A673 (cell line): ENCODE results near the gene FA2H. TPM values are rescaled to one million over a fixed set of nuclear protein-coding genes. Genes with fewer than 3 reads are reported as not detected.

Source experiments
- BruUV-seq: library from RNA; stranded (reverse); fragments of 400-500 nt; replicated peaks from 2 replicates; lab custom pipeline; 2021; lab: Mats Ljungman, UMichigan
- CTCF ChIA-PET: fragments of 300-600 bp; sonication (Branson Sonifier 250); formaldehyde crosslinking; loops from one replicate; lab custom pipeline; 2022; ENCODE audit warnings: antibody characterized with exemption; lab: Charles Lee
- POLR2A ChIA-PET: fragments of 300-600 bp; sonication (Branson Sonifier 250); formaldehyde crosslinking; loops from one replicate; lab custom pipeline; 2022; ENCODE audit warnings: antibody characterized with exemption; ENCODE audit not compliant: low non-redundant PET; lab: Charles Lee
- DNase-seq: peaks from one replicate; pipeline ENCODE4 v3.0.0-alpha.2; 2015; ENCODE audit warnings: low spot score
- H3K27ac ChIP-seq: fragments of 200-600 bp; sonication (generic); 2 replicates; pipeline ENCODE4 v1.5.1; 2016; ENCODE audit warnings: mixed run types, low read depth, mild to moderate bottlenecking, mixed read lengths, antibody characterized with exemption, low read length; ENCODE audit not compliant: poor library complexity, severe bottlenecking
- H3K27me3 ChIP-seq: fragments of 200-600 bp; sonication (generic); replicated peaks from 2 replicates; pipeline ENCODE4 v1.6.1; 2017; ENCODE audit warnings: mixed run types, low read depth, mild to moderate bottlenecking, mixed read lengths, antibody characterized with exemption, low read length; ENCODE audit not compliant: insufficient read depth, poor library complexity
- H3K36me3 ChIP-seq: fragments of 200-600 bp; sonication (generic); 2 replicates; pipeline ENCODE4 v1.6.1; 2016; ENCODE audit warnings: mixed run types, mild to moderate bottlenecking, mixed read lengths, antibody characterized with exemption, low read length; ENCODE audit not compliant: insufficient read depth, poor library complexity, severe bottlenecking
- H3K4me1 ChIP-seq: fragments of 200-600 bp; sonication (generic); 2 replicates; pipeline ENCODE4 v1.6.1; 2017; ENCODE audit warnings: mixed run types, mild to moderate bottlenecking, mixed read lengths, antibody characterized with exemption, low read length; ENCODE audit not compliant: insufficient read depth, poor library complexity, severe bottlenecking
- H3K4me3 ChIP-seq: fragments of 200-600 bp; sonication (generic); 2 replicates; pipeline ENCODE4 v1.5.1; 2016; ENCODE audit warnings: low read depth, mixed run types, mild to moderate bottlenecking, mixed read lengths, low read length; ENCODE audit not compliant: poor library complexity, severe bottlenecking
- H3K9me3 ChIP-seq: fragments of 200-600 bp; sonication (generic); 2 replicates; pipeline ENCODE4 v1.6.1; 2016; ENCODE audit warnings: mixed run types, low read depth, mild to moderate bottlenecking, mixed read lengths, antibody characterized with exemption, low read length; ENCODE audit not compliant: poor library complexity, severe bottlenecking
- CTCF ChIP-seq: fragments of 300-800, 200-600 bp; sonication (generic); conservative IDR thresholded peaks from 2 replicates; pipeline ENCODE4 v1.5.1; 2017; ENCODE audit warnings: low read depth, mild to moderate bottlenecking, antibody characterized with exemption, low read length, moderate library complexity, mixed read lengths
- EZH2 ChIP-seq: fragments of 200-600 bp; sonication (generic); IDR thresholded peaks from 2 replicates; pipeline ENCODE4 v1.6.1; 2017; ENCODE audit warnings: borderline replicate concordance, low read depth, mild to moderate bottlenecking, mixed read lengths, antibody characterized with exemption, low read length; ENCODE audit not compliant: poor library complexity, severe bottlenecking
- intact Hi-C: fragments of 100-400 bp; cut with micrococcal nuclease; formaldehyde crosslinking; loops from one replicate; pipeline ENCODE4 v1.10.0; 2022; ENCODE audit not compliant: unreplicated experiment
- total RNA-seq: library from RNA; stranded (reverse); gene quantifications from 2 replicates; pipeline ENCODE4 v1.2.3, GENCODE V29; 2021

The FA2H gene
- total RNA-seq, 1 experiment from 2014 or later, result not detected

GRCh38 chr16:74751658-74752057 lies 23.0 kb downstream of the FA2H start:
- no peaks in the 10 kb centered on the region for H3K4me1 ChIP-seq
- no peak for TF ChIP-seq EZH2
- no peak for TF ChIP-seq CTCF
- no peaks in the 10 kb centered on the region for H3K9me3 ChIP-seq
- H3K36me3 ChIP-seq, result no peaks in the 10 kb centered on the region
- H3K27ac ChIP-seq, result no peak overlapping the region
- no TSS peak for BruUV-seq
- H3K27me3 ChIP-seq, result no peaks in the 10 kb centered on the region
- CTCF ChIA-PET, result no interaction called here
- POLR2A ChIA-PET, result no interaction called here
- intact Hi-C loops, result no loop called here
- no peak overlapping the region for H3K4me3 ChIP-seq
- DNase-seq, result no peak

GRCh38 chr16:74749291-74750055 lies 25.1 kb downstream of the FA2H start:
- CTCF ChIA-PET, result no interaction called here
- Histone ChIP-seq H3K27ac (no peak overlapping the region), H3K27me3 (no peaks in the 10 kb centered on the region), H3K9me3 (no peaks in the 10 kb centered on the region), H3K4me3 (no peak overlapping the region), H3K36me3 (no peaks in the 10 kb centered on the region), H3K4me1 (no peaks in the 10 kb centered on the region)
- POLR2A ChIA-PET, result no interaction called here
- no peak for DNase-seq
- intact Hi-C loops, result no loop called here
- BruUV-seq, result no TSS peak
- TF ChIP-seq EZH2 (no peak), CTCF (no peak)

DNA sequence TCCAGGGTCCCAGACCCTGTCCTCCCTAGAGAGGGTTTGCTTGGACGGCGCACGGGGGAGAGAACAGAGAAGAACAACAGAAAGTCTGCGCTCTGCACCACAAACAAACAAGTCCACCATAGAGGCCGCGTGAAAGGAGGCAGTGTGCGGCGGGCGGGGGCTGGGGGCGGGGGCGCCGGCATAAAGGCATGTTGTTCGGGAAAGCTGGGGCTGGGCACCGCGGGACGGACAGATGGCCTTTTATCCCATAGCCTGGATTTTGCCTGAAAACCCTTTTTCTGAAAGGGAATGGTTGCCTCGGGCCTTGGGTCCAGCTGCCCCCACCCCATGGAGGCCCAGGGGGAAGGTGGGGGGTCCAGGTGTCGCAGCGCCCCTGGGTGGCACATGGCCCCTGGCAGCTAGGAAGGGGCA lies 26.0 kb downstream of the FA2H start:
- Histone ChIP-seq H3K36me3 (no peaks in the 10 kb centered on the region), H3K27ac (no peak overlapping the region), H3K4me1 (no peaks in the 10 kb centered on the region), H3K27me3 (no peaks in the 10 kb centered on the region), H3K9me3 (no peaks in the 10 kb centered on the region), H3K4me3 (no peak overlapping the region)
- CTCF ChIA-PET, result no interaction called here
- no peak for TF ChIP-seq CTCF
- no peak for TF ChIP-seq EZH2
- BruUV-seq, result no TSS peak
- intact Hi-C loops, result no loop called here
- no peak for DNase-seq
- POLR2A ChIA-PET, result no interaction called here
